ENCODE measurements around the gene ANKRD34A. TPM values are rescaled to one million over a fixed set of nuclear protein-coding genes. Genes with fewer than 3 reads are reported as not detected.

Gene ANKRD34A
- total and polyA plus RNA-seq, 2 of the 8 experiments (the other 6 are each of a cell fraction or from before 2014, with no cell fraction given), result 0.15 to 0.20 TPM

DNA sequence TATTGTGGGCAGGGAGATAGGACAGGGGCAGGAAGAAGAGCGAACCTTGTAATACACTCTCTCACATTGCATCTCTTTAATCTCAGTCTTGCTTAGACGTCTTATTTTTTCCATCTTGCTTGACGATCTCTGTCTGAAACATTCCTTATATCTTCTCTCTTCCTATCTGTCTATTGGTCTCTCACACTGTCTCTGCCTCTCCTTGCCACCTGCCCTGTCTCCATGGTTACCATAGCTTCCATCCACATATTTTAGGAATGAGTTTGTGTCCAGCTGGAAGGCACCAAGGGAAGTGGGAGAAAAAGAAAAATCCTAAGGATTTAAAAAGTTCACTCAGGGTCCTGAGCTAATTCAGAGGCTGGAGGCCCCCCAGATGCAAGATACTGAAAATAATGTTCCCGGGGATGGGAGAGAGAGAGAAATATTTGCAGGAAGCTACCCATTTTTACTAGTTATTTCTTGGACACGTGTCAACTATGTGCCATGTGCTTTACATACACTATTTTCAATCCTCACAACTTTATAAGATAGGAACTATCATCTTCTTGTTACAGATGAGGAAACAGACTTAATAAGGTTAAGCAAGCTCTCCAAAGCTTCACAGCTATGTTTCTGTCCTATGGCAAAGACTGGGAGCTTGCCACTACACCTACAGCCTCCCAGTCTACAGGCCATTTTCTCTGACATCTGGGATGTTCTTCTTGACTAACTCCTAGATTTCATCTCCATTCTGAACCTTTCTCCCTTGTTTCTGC is 933 bp downstream of the ANKRD34A start (continued):
- no peak for TF ChIP-seq YY1 (IDR thresholded peaks at IDR 0.05; ENCODE audit: low read depth, low read length)
- no peak for TF ChIP-seq FOSL1 (IDR thresholded peaks at IDR 0.05; ENCODE audit: insufficient read depth, low read depth, low read length)
- TF ChIP-seq CREB1 (IDR thresholded peaks at IDR 0.05), result no peak
- TF ChIP-seq CHD1 (IDR thresholded peaks at IDR 0.05; ENCODE audit: low read depth, low read length), result no peak
- TF ChIP-seq, protein P1, sequence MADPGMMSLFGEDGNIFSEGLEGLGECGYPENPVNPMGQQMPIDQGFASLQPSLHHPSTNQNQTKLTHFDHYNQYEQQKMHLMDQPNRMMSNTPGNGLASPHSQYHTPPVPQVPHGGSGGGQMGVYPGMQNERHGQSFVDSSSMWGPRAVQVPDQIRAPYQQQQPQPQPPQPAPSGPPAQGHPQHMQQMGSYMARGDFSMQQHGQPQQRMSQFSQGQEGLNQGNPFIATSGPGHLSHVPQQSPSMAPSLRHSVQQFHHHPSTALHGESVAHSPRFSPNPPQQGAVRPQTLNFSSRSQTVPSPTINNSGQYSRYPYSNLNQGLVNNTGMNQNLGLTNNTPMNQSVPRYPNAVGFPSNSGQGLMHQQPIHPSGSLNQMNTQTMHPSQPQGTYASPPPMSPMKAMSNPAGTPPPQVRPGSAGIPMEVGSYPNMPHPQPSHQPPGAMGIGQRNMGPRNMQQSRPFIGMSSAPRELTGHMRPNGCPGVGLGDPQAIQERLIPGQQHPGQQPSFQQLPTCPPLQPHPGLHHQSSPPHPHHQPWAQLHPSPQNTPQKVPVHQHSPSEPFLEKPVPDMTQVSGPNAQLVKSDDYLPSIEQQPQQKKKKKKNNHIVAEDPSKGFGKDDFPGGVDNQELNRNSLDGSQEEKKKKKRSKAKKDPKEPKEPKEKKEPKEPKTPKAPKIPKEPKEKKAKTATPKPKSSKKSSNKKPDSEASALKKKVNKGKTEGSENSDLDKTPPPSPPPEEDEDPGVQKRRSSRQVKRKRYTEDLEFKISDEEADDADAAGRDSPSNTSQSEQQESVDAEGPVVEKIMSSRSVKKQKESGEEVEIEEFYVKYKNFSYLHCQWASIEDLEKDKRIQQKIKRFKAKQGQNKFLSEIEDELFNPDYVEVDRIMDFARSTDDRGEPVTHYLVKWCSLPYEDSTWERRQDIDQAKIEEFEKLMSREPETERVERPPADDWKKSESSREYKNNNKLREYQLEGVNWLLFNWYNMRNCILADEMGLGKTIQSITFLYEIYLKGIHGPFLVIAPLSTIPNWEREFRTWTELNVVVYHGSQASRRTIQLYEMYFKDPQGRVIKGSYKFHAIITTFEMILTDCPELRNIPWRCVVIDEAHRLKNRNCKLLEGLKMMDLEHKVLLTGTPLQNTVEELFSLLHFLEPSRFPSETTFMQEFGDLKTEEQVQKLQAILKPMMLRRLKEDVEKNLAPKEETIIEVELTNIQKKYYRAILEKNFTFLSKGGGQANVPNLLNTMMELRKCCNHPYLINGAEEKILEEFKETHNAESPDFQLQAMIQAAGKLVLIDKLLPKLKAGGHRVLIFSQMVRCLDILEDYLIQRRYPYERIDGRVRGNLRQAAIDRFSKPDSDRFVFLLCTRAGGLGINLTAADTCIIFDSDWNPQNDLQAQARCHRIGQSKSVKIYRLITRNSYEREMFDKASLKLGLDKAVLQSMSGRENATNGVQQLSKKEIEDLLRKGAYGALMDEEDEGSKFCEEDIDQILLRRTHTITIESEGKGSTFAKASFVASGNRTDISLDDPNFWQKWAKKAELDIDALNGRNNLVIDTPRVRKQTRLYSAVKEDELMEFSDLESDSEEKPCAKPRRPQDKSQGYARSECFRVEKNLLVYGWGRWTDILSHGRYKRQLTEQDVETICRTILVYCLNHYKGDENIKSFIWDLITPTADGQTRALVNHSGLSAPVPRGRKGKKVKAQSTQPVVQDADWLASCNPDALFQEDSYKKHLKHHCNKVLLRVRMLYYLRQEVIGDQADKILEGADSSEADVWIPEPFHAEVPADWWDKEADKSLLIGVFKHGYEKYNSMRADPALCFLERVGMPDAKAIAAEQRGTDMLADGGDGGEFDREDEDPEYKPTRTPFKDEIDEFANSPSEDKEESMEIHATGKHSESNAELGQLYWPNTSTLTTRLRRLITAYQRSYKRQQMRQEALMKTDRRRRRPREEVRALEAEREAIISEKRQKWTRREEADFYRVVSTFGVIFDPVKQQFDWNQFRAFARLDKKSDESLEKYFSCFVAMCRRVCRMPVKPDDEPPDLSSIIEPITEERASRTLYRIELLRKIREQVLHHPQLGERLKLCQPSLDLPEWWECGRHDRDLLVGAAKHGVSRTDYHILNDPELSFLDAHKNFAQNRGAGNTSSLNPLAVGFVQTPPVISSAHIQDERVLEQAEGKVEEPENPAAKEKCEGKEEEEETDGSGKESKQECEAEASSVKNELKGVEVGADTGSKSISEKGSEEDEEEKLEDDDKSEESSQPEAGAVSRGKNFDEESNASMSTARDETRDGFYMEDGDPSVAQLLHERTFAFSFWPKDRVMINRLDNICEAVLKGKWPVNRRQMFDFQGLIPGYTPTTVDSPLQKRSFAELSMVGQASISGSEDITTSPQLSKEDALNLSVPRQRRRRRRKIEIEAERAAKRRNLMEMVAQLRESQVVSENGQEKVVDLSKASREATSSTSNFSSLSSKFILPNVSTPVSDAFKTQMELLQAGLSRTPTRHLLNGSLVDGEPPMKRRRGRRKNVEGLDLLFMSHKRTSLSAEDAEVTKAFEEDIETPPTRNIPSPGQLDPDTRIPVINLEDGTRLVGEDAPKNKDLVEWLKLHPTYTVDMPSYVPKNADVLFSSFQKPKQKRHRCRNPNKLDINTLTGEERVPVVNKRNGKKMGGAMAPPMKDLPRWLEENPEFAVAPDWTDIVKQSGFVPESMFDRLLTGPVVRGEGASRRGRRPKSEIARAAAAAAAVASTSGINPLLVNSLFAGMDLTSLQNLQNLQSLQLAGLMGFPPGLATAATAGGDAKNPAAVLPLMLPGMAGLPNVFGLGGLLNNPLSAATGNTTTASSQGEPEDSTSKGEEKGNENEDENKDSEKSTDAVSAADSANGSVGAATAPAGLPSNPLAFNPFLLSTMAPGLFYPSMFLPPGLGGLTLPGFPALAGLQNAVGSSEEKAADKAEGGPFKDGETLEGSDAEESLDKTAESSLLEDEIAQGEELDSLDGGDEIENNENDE (IDR thresholded peaks at IDR 0.05; ENCODE audit: insufficient replicate concordance, low read length), result no peak
- TF ChIP-seq TAF1 (IDR thresholded peaks at IDR 0.05; ENCODE audit: low read depth, low read length), result no peak
- TF ChIP-seq BCL11A (IDR thresholded peaks at IDR 0.05; ENCODE audit: low read depth in 2 of 2, low read length in 2 of 2), result no peak

Measured in H1 (cell line).